Activated CD8-positive, alpha-beta T cell treated with anti-CD3 and anti-CD28 coated beads for 36 hours (primary cell): ENCODE data around the gene IL4R. TPM values are rescaled to one million over a fixed set of nuclear protein-coding genes. Genes with fewer than 3 reads are reported as not detected.
"Not testable (repeated sequence)": the region's sequence is repeated elsewhere in the genome, so short reads cannot be mapped to it uniquely, and the experiment has no call there.

ENCODE experiments used
- ATAC-seq: fragments of 200-7000 bp; cut with Tn5 transposase; one replicate; pipeline ENCODE4 v1.10.0; 2021; ENCODE audit warnings: mild to moderate bottlenecking, moderate library complexity
- CTCF ChIA-PET: fragments of 350-600 bp; sonication (Branson Sonifier 250); formaldehyde crosslinking; loops from one replicate; lab custom pipeline; 2021; ENCODE audit warnings: antibody characterized with exemption; lab: Charles Lee
- POLR2A ChIA-PET: fragments of 350-600 bp; sonication (Branson Sonifier 250); formaldehyde crosslinking; loops from one replicate; lab custom pipeline; 2021; ENCODE audit warnings: antibody characterized with exemption; lab: Charles Lee
- DNase-seq: peaks from one replicate; pipeline ENCODE4 v3.0.0-alpha.2; 2020
- H3K27ac Mint-ChIP-seq: one replicate; pipeline ENCODE4 v1.8.0; 2021; ENCODE audit warnings: mild to moderate bottlenecking, mixed read lengths
- H3K27me3 Mint-ChIP-seq: one replicate; pipeline ENCODE4 v1.8.0; 2021; ENCODE audit warnings: mixed read lengths
- H3K36me3 Mint-ChIP-seq: one replicate; pipeline ENCODE4 v1.8.0; 2021; ENCODE audit warnings: low read depth, mixed read lengths
- H3K4me1 Mint-ChIP-seq: one replicate; pipeline ENCODE4 v1.8.0; 2021; ENCODE audit warnings: low read depth, mixed read lengths
- H3K4me3 Mint-ChIP-seq: one replicate; pipeline ENCODE4 v1.8.0; 2021; ENCODE audit warnings: mild to moderate bottlenecking, moderate library complexity, mixed read lengths
- H3K9me3 Mint-ChIP-seq: one replicate; pipeline ENCODE4 v1.8.0; 2021; ENCODE audit warnings: mixed read lengths
- intact Hi-C: fragments of 100-400 bp; cut with micrococcal nuclease; formaldehyde crosslinking; loops from one replicate; pipeline ENCODE4 v1.10.0; 2022
- total RNA-seq, 2 experiments: library from RNA; stranded (reverse); gene quantifications; one replicate each; pipeline ENCODE4 v1.2.3, GENCODE V29; 2021
- TF ChIP-seq, protein P1 (sequence below): fragments of 200-600 bp; IDR thresholded peaks from one replicate; pipeline ENCODE4 v1.8.0; 2022; ENCODE audit warnings: antibody characterized with exemption, mild to moderate bottlenecking

The IL4R gene
- total RNA-seq, 2 experiments from 2014 or later = 236 to 245 TPM

- Mint-ChIP-seq H3K9me3 (peaks cover 6% of the 10 kb centered on the region), H3K27ac (peak within 1 kb of the TSS; percentile 99), H3K4me1 (peaks cover 71% of the 10 kb centered on the region), H3K36me3 (peaks cover 62% of the 10 kb centered on the region), H3K4me3 (peak within 1 kb of the TSS; percentile 91), H3K27me3 (no peaks in the 10 kb centered on the region)
- CTCF ChIA-PET = interaction anchor here (1.4 to 11.2 kb wide), 3 partner anchors 14 to 50 kb away, joined by 4 to 134 read pairs (median 17); no protein-coding TSS in a partner anchor
- intact Hi-C loops = loop anchor here (2.0 kb wide), 1 partner anchor 34 kb away; no protein-coding TSS in a partner anchor
- DNase-seq (peak; percentile 99), ATAC-seq (peak; percentile 97)
- TF ChIP-seq, protein P1, sequence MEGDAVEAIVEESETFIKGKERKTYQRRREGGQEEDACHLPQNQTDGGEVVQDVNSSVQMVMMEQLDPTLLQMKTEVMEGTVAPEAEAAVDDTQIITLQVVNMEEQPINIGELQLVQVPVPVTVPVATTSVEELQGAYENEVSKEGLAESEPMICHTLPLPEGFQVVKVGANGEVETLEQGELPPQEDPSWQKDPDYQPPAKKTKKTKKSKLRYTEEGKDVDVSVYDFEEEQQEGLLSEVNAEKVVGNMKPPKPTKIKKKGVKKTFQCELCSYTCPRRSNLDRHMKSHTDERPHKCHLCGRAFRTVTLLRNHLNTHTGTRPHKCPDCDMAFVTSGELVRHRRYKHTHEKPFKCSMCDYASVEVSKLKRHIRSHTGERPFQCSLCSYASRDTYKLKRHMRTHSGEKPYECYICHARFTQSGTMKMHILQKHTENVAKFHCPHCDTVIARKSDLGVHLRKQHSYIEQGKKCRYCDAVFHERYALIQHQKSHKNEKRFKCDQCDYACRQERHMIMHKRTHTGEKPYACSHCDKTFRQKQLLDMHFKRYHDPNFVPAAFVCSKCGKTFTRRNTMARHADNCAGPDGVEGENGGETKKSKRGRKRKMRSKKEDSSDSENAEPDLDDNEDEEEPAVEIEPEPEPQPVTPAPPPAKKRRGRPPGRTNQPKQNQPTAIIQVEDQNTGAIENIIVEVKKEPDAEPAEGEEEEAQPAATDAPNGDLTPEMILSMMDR = no peak
- POLR2A ChIA-PET = interaction anchor here (0.8 to 10.5 kb wide), 9 partner anchors 7 to 100 kb away, joined by 3 to 134 read pairs (median 4); partner anchors contain the start of gene IL4R
These were observed 45.1 kb upstream of the IL4R start, which contains the start of gene NSMCE1 for GRCh38 chr16:27268376-27269299. TSS of gene NSMCE1 (minus strand) at chr16:27268772. CDS start at chr16:27257570, 11,202 bp downstream.

- Mint-ChIP-seq H3K36me3 (peaks cover 53% of the 10 kb centered on the region), H3K27me3 (no peaks in the 10 kb centered on the region), H3K9me3 (peaks cover 6% of the 10 kb centered on the region), H3K4me3 (peak overlapping the region; percentile 91), H3K4me1 (peaks cover 71% of the 10 kb centered on the region), H3K27ac (peak overlapping the region; percentile 99)
- TF ChIP-seq, protein P1 = no peak
- CTCF ChIA-PET = interaction anchor here (0.9 to 11.2 kb wide), 7 partner anchors 13 to 98 kb away, joined by 3 to 134 read pairs (median 4); no protein-coding TSS in a partner anchor
- DNase-seq (no peak), ATAC-seq (no peak)
- POLR2A ChIA-PET = interaction anchor here (0.9 to 10.5 kb wide), 7 partner anchors 16 to 98 kb away, joined by 3 to 134 read pairs (median 3); partner anchors contain the start of gene IL4R
- intact Hi-C loops = loop anchor here (2.0 to 5.0 kb wide), 2 partner anchors 35 to 48 kb away; no protein-coding TSS in a partner anchor
These were observed 44.2 kb upstream of the IL4R start for GRCh38 chr16:27269300-27270150.

DNA sequence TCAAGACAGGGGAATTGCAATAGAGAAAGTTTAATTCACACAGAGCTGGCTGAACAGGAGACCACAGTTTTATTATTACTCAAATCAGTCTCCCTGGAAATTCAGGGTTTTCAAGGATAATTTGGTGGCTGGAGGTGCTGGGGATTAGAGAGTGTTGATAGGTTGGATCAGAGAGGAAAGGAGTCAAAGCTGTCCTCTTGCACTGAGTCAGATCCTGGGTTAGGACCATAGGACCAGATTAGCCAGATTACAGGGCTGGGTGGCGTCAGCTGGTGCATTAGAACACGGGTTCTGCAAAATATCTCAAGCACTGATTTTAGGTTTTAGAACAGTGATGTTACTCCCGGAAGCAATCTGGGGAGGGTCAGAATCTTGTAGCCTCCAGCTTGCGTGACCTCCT is 43.4 kb upstream of the IL4R start:
- Mint-ChIP-seq H3K27ac (peak overlapping the region; percentile 67), H3K4me1 (peaks cover 65% of the 10 kb centered on the region)
- peak; percentile 34 for DNase-seq

GRCh38 chr16:27272076-27272475 is 41.7 kb upstream of the IL4R start:
- no peak for ATAC-seq
- TF ChIP-seq, protein P1 = no peak
- Mint-ChIP-seq H3K27me3 (no peaks in the 10 kb centered on the region), H3K27ac (peak overlapping the region; percentile 82), H3K4me3 (no peak overlapping the region), H3K9me3 (peaks cover 9% of the 10 kb centered on the region), H3K4me1 (peaks cover 65% of the 10 kb centered on the region), H3K36me3 (peaks cover 40% of the 10 kb centered on the region)
- ChIA-PET POLR2A (interaction anchor here (1.6 to 10.5 kb wide), 5 partner anchors 10 to 136 kb away, joined by 4 to 134 read pairs (median 8); partner anchors contain the start of gene IL4R), CTCF (interaction anchor here (3.3 to 11.2 kb wide), 3 partner anchors 38 to 46 kb away, joined by 12 to 134 read pairs (median 17); no protein-coding TSS in a partner anchor)
- no peak for DNase-seq
- intact Hi-C loops = loop anchor here (5.0 kb wide), 1 partner anchor 45 kb away; no protein-coding TSS in a partner anchor

More for the DNA sequence above, 43.4 kb upstream of the IL4R start:
- intact Hi-C loops = loop anchor here (5.0 kb wide), 1 partner anchor 47 kb away; no protein-coding TSS in a partner anchor
- TF ChIP-seq, protein P1 = no peak
- Mint-ChIP-seq H3K4me3 (peak overlapping the region; percentile 91), H3K9me3 (peaks cover 6% of the 10 kb centered on the region), H3K27me3 (no peaks in the 10 kb centered on the region), H3K36me3 (peaks cover 49% of the 10 kb centered on the region)
- no peak for ATAC-seq
- ChIA-PET CTCF (interaction anchor here (0.9 to 11.2 kb wide), 6 partner anchors 14 to 97 kb away, joined by 3 to 134 read pairs (median 4); no protein-coding TSS in a partner anchor), POLR2A (interaction anchor here (0.9 to 10.5 kb wide), 9 partner anchors 12 to 97 kb away, joined by 3 to 134 read pairs (median 3); partner anchors contain the start of gene IL4R)

GRCh38 chr16:27272697-27273096 is 41.1 kb upstream of the IL4R start:
- not testable (repeated sequence) for H3K27me3 Mint-ChIP-seq, DNase-seq, ATAC-seq, H3K9me3 Mint-ChIP-seq, H3K4me3 Mint-ChIP-seq
- H3K4me1 Mint-ChIP-seq = peaks cover 60% of the 10 kb centered on the region
- intact Hi-C loops = loop anchor here (5.0 kb wide), 1 partner anchor 45 kb away; no protein-coding TSS in a partner anchor
- ChIA-PET CTCF (interaction anchor here (3.3 to 11.2 kb wide), 2 partner anchors 39 to 43 kb away, joined by 12 to 134 read pairs; no protein-coding TSS in a partner anchor), POLR2A (interaction anchor here (0.6 to 10.5 kb wide), 7 partner anchors 11 to 136 kb away, joined by 3 to 134 read pairs (median 5); partner anchors contain the start of gene IL4R)
- peak overlapping the region; percentile 96 for H3K27ac Mint-ChIP-seq
- peaks cover 35% of the 10 kb centered on the region for H3K36me3 Mint-ChIP-seq
